Kidney (tissue), 14 donors: Measurements from ENCODE around the gene ST3GAL3. TPM values are rescaled to one million over a fixed set of nuclear protein-coding genes. Genes with fewer than 3 reads are reported as not detected.
A peak's percentile ranks its signal among the peaks of the same experiment; 100 is the strongest.

Experiments
- DNase-seq, 5 donors: peaks; one replicate each; pipeline ENCODE4 v3.0.0-alpha.2; 2013 to 2020
- FAIRE-seq: peaks from 2 replicates; lab custom pipeline; 2012; peaks lifted over from hg19 to GRCh38; lab: Jason Lieb, UNC
- H3K27ac ChIP-seq, 2 donors: one replicate each; pipeline ENCODE4 v1.7.0; 2013; ENCODE audit warnings: low read depth in 2 of 2, low read length in 2 of 2, inconsistent platforms in 1 of 2
- H3K27me3 ChIP-seq: one replicate; pipeline ENCODE4 v1.7.1; 2013; ENCODE audit warnings: low read length, inconsistent platforms; ENCODE audit not compliant: control insufficient read depth, insufficient read depth
- H3K36me3 ChIP-seq, 3 donors: one replicate each; pipeline versions ENCODE4 v1.7.0 to v1.7.1; 2013; ENCODE audit warnings: low read length in 3 of 3, control low read depth in 1 of 3, inconsistent platforms in 1 of 3; ENCODE audit not compliant: insufficient read depth in 3 of 3, control insufficient read depth in 2 of 3
- H3K4me1 ChIP-seq, 3 donors: one replicate each; pipeline versions ENCODE4 v1.7.0 to v1.7.1; 2013; ENCODE audit warnings: low read length in 3 of 3, inconsistent platforms in 1 of 3, low read depth in 1 of 3; ENCODE audit not compliant: control insufficient read depth in 2 of 3, insufficient read depth in 2 of 3
- H3K4me3 ChIP-seq, 3 donors: one replicate each; pipeline versions ENCODE4 v1.7.0 to v1.8.1; 2013; ENCODE audit warnings: low read length in 3 of 3, control low read depth in 1 of 3, inconsistent platforms in 1 of 3
- H3K9ac ChIP-seq, 3 donors: one replicate each; pipeline versions ENCODE4 v1.7.0 to v1.7.1; 2013; ENCODE audit warnings: low read length in 3 of 3, control low read depth in 1 of 3, inconsistent platforms in 1 of 3
- H3K9me3 ChIP-seq, 3 donors: one replicate each; pipeline versions ENCODE4 v1.7.0 to v1.7.1; 2013; ENCODE audit warnings: low read length in 3 of 3, control low read depth in 1 of 3, inconsistent platforms in 1 of 3; ENCODE audit not compliant: control insufficient read depth in 2 of 3, insufficient read depth in 1 of 3
- intact Hi-C: fragments of 100-400 bp; cut with DNase I; formaldehyde crosslinking; loops from one replicate; pipeline ENCODE4 v1.11.1; 2022
- polyA plus RNA-seq: library from polyadenylated mRNA; stranded (reverse); fragments of 350-450 nt; fragmentation: Illumina TruSeq; extraction: RNeasy Lipid Tissue Mini Kit (QIAGEN cat#74804); gene quantifications from one replicate; pipeline ENCODE4 v1.2.3, GENCODE V29; 2014; ENCODE audit warnings: low read depth, low replicate concordance; ENCODE audit not compliant: insufficient read depth
- total RNA-seq: library from RNA; stranded (reverse); fragmentation: NEBNext Ultra II Directional; extraction: Animal tissue kit (Norgen Biotek cat#: 25700); gene quantifications from one replicate; pipeline ENCODE4 v1.2.1, GENCODE V29; 2021
- TF ChIP-seq, protein P1 (sequence below): IDR thresholded peaks from 3 replicates; pipeline ENCODE4 v1.5.1; 2012; ENCODE audit warnings: mild to moderate bottlenecking, moderate library complexity, borderline replicate concordance; ENCODE audit not compliant: insufficient read depth; ENCODE audit errors: extremely low read depth
- donor health status: control.
- donor health status: control.
- donor health status: control.
- donor health status: control.
- donor health status: control.
- donor health status: DM: yes; HTN: yes; CAD: no.
- donor health status: Normal renal cell carcinoma (clear cell type).

Gene ST3GAL3
- total and polyA plus RNA-seq, 2 donors from 2014 or later: 15.3 to 21.3 TPM

DNA sequence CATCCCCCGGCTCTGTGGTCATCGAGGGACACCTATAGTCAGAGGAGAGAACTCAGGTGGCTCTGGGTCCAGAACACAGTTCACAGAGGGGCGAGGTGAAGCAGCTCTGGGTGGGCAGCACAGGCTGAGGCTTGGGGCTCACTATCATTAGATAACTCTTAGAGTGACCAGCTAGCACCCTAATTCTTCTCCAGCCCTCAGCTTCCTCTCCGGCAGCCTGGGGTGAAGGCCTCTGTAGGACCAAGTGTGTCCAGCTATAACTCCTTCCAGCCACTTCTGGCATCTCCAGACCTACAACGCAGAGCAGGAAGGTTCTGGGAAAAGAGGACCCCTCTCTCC is 227.6 kb downstream of the ST3GAL3 start:
- H3K9me3 ChIP-seq: no peaks in the 10 kb centered on the region
- DNase-seq: no peak
- H3K9ac ChIP-seq: peak overlapping the region in 1 of 3 donors; percentile 14
- FAIRE-seq: no peak
- intact Hi-C loops: loop anchor here (5.0 kb wide), 1 partner anchor 168 kb away; no protein-coding TSS in a partner anchor
- TF ChIP-seq, protein P1, sequence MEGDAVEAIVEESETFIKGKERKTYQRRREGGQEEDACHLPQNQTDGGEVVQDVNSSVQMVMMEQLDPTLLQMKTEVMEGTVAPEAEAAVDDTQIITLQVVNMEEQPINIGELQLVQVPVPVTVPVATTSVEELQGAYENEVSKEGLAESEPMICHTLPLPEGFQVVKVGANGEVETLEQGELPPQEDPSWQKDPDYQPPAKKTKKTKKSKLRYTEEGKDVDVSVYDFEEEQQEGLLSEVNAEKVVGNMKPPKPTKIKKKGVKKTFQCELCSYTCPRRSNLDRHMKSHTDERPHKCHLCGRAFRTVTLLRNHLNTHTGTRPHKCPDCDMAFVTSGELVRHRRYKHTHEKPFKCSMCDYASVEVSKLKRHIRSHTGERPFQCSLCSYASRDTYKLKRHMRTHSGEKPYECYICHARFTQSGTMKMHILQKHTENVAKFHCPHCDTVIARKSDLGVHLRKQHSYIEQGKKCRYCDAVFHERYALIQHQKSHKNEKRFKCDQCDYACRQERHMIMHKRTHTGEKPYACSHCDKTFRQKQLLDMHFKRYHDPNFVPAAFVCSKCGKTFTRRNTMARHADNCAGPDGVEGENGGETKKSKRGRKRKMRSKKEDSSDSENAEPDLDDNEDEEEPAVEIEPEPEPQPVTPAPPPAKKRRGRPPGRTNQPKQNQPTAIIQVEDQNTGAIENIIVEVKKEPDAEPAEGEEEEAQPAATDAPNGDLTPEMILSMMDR: no peak
- H3K36me3 ChIP-seq: no peaks in the 10 kb centered on the region
- peaks cover 0 to 33% (median 21%) of the 10 kb centered on the region in 3 donors for H3K4me1 ChIP-seq
- no peak overlapping the region for H3K27ac ChIP-seq
- no peaks in the 10 kb centered on the region for H3K27me3 ChIP-seq
- H3K4me3 ChIP-seq: no peak overlapping the region

DNA sequence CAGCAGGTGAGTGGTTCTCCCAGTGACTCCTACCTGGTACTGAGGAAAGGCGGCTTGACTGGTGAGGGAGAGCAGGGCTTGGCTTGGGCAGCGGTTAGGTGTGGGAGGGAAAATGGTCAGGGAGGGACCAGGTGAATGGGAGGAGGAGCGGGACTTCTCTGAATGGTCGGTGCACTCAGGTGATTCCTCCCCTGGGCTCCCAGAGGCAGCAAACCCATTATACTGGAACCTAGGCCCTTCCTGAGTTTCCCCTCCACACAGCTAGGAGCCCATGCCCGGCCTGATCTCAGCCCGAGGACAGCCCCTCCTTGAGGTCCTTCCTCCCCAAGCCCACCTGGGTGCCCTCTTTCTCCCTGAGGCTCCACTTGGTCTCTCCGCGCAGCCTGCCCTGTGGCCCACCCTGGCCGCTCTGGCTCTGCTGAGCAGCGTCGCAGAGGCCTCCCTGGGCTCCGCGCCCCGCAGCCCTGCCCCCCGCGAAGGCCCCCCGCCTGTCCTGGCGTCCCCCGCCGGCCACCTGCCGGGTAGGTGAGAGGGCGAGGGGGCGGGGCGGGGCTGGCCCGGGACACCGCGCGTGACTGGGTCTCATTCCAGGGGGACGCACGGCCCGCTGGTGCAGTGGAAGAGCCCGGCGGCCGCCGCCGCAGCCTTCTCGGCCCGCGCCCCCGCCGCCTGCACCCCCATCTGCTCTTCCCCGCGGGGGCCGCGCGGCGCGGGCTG is 228.5 kb downstream of the ST3GAL3 start:
- Histone ChIP-seq H3K36me3 (no peaks in the 10 kb centered on the region), H3K27ac (peak overlapping the region; percentile 79 to 82), H3K4me3 (peak overlapping the region in 1 of 3 donors; percentile 53), H3K27me3 (no peaks in the 10 kb centered on the region), H3K9ac (peak overlapping the region in 1 of 3 donors; percentile 14), H3K9me3 (no peaks in the 10 kb centered on the region), H3K4me1 (peaks cover 0 to 33% (median 21%) of the 10 kb centered on the region in 3 donors)
- intact Hi-C loops: no loop called here
- DNase-seq (peak in 4 of 5 donors; percentile 44 to 73 (median 56)), FAIRE-seq (no peak)
- TF ChIP-seq, protein P1: no peak

DNA sequence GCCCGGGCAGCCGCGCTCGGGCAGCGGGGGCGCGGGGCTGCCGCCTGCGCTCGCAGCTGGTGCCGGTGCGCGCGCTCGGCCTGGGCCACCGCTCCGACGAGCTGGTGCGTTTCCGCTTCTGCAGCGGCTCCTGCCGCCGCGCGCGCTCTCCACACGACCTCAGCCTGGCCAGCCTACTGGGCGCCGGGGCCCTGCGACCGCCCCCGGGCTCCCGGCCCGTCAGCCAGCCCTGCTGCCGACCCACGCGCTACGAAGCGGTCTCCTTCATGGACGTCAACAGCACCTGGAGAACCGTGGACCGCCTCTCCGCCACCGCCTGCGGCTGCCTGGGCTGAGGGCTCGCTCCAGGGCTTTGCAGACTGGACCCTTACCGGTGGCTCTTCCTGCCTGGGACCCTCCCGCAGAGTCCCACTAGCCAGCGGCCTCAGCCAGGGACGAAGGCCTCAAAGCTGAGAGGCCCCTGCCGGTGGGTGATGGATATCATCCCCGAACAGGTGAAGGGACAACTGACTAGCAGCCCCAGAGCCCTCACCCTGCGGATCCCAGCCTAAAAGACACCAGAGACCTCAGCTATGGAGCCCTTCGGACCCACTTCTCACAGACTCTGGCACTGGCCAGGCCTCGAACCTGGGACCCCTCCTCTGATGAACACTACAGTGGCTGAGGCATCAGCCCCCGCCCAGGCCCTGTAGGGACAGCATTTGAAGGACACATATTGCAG is 229.3 kb downstream of the ST3GAL3 start:
- H3K36me3 ChIP-seq: no peaks in the 10 kb centered on the region
- peak in 4 of 5 donors; percentile 52 to 75 (median 64) for DNase-seq
- H3K4me3 ChIP-seq: peak overlapping the region; percentile 12 to 53 (median 40)
- no peaks in the 10 kb centered on the region for H3K9me3 ChIP-seq
- peaks cover 0 to 33% (median 21%) of the 10 kb centered on the region in 3 donors for H3K4me1 ChIP-seq
- peak overlapping the region; percentile 82 to 85 for H3K27ac ChIP-seq
- FAIRE-seq: no peak
- H3K27me3 ChIP-seq: no peaks in the 10 kb centered on the region
- TF ChIP-seq, protein P1: no peak
- peak overlapping the region in 1 of 3 donors; percentile 77 for H3K9ac ChIP-seq
- intact Hi-C loops: no loop called here
